Rectal smooth muscle tissue (tissue), 1 donor: ENCODE data around the gene ABCD2.
"Not testable (repeated sequence)": the region's sequence is repeated elsewhere in the genome, so short reads cannot be mapped to it uniquely, and the experiment has no call there.

Experiments
- H3K27ac ChIP-seq: one replicate; pipeline ENCODE4 v1.7.0; 2013; ENCODE audit warnings: low read depth, low read length, inconsistent platforms
- H3K27me3 ChIP-seq: one replicate; pipeline ENCODE4 v1.7.0; 2013; ENCODE audit warnings: low read length; ENCODE audit not compliant: control insufficient read depth, insufficient read depth
- H3K36me3 ChIP-seq: one replicate; pipeline ENCODE4 v1.7.0; 2013; ENCODE audit warnings: low read length; ENCODE audit not compliant: control insufficient read depth, insufficient read depth
- H3K4me1 ChIP-seq: one replicate; pipeline ENCODE4 v1.7.0; 2013; ENCODE audit warnings: low read length; ENCODE audit not compliant: control insufficient read depth, insufficient read depth
- H3K4me3 ChIP-seq: one replicate; pipeline ENCODE4 v1.7.0; 2013; ENCODE audit warnings: low read length
- H3K9ac ChIP-seq: one replicate; pipeline ENCODE4 v1.7.0; 2013; ENCODE audit warnings: low read length

ABCD2 gene

DNA sequence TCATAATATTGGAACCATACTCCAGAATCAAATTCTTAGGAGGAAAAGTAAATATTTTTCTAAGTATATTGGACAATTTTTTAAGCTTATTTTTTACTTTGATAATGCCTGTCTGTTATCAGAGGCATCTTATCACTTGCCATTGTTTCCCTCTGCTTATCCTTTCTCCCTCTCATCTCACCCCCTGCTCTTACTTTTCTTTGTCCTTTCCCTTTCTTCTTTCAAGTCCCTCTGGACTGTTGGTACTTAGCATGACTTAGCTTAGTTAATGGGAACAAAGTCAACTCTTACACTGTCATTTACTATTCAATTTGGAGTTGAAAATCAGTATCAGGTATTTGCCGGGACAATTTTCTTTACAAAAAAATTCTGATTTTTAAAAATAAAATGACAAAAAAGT lies 45.2 kb downstream of the ABCD2 start:
- no peaks in the 10 kb centered on the region for H3K36me3 ChIP-seq
- H3K27me3 ChIP-seq: no peaks in the 10 kb centered on the region
- no peak overlapping the region for H3K27ac ChIP-seq
- no peak overlapping the region for H3K9ac ChIP-seq
- H3K4me1 ChIP-seq: no peaks in the 10 kb centered on the region
- no peak overlapping the region for H3K4me3 ChIP-seq

DNA sequence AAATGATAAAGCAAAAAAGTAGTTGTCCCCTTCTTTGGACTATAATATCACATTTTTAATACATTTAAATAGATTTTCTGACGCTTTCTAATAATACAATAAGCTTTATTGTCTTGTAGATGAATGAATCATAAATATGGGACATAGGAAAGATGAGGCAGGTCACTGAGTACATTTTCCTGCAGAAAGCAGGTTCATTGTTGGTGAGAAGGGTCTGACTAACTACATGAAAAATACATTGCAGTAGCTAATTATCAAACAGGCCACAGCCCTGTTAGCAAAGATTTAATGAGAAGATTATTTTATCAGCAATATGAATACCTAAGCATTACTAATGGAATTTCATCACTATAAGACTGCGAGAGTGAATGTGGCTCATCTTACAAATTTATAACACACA lies 45.6 kb downstream of the ABCD2 start:
- H3K27ac ChIP-seq: no peak overlapping the region
- H3K4me3 ChIP-seq: no peak overlapping the region
- no peaks in the 10 kb centered on the region for H3K27me3 ChIP-seq
- H3K36me3 ChIP-seq: no peaks in the 10 kb centered on the region
- no peak overlapping the region for H3K9ac ChIP-seq
- H3K4me1 ChIP-seq: no peaks in the 10 kb centered on the region

DNA sequence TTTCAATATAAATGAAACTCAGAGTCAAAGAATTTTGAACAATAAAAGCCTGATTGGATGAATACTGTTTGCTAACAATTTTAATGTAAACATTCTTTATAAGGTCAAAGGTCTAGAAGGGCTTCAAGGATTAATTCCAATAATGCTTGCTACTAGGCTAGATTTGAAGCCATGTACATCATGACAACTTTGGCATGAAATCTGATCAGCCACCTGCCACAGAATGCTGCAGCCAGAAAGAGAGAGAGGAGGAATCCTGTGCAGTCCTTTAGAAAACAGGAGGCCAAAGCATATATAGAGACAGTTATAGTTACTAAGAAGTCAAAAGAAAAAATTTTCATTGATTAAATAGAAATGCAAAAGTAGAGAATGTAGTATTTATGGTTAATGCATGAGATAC lies 47.1 kb downstream of the ABCD2 start:
- Histone ChIP-seq H3K36me3 (no peaks in the 10 kb centered on the region), H3K4me3 (no peak overlapping the region), H3K4me1 (no peaks in the 10 kb centered on the region), H3K27me3 (no peaks in the 10 kb centered on the region), H3K9ac (no peak overlapping the region), H3K27ac (no peak overlapping the region)

DNA sequence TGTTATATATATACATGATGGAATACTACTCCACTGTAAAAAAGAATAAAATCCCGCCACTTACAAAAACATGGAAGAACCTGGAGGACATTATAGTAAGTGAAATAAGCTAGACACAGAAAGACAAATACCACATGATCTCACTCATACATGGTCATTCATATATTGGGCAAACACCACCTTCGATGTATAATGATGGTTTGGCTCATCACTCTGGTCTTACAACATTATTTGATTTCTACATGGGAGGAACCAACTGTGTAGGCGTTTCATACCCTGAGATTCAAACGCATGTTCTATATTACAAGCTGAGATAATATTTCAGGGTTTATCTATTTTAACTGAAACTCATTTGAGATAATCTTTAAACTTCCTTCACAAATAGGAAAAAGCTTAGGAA lies 48.3 kb downstream of the ABCD2 start:
- Histone ChIP-seq H3K36me3 (no peaks in the 10 kb centered on the region), H3K27me3 (no peaks in the 10 kb centered on the region), H3K4me1 (no peaks in the 10 kb centered on the region), H3K9ac (no peak overlapping the region), H3K4me3 (no peak overlapping the region), H3K27ac (no peak overlapping the region)

DNA sequence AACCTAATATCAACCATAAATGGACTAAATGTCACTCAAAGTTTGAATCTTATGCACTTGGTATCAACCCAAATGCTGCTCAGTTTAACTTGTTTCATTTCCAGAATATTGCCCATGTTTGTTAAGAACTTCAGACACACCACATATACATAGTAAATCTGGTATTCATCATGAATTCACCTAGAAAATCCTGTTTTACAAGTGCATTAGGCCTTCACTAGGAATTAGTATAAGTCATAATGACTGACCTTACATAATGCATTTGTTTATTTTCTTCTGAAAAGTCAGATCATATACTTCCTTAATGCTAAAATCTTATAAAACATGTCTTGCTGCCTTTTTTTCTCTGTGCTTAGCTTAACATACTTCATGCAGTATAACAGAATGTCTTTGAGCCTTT lies 66.1 kb downstream of the ABCD2 start:
- Histone ChIP-seq H3K9ac (no peak overlapping the region), H3K27ac (no peak overlapping the region), H3K27me3 (no peaks in the 10 kb centered on the region), H3K4me1 (no peaks in the 10 kb centered on the region), H3K4me3 (no peak overlapping the region), H3K36me3 (no peaks in the 10 kb centered on the region)

DNA sequence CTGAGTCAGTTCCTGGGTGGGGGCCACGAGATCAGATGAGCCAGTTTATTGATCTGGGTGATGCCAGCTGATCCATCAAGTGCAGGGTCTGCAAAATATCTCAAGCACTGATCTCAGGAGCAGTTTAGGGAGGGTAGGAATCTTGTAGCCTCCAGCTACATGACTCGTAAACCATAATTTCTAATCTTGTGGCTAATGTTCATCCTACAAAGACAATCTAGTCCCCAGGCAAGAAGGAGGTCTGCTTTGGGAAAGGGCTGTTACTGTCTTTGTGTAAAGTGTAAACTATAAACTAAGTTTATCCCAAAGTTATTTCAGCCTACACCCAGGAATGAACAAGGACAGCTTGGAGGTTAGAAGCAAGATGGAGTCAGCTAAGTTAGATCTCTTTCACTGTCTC lies 75.4 kb downstream of the ABCD2 start:
- not testable (repeated sequence) for H3K4me3 ChIP-seq, H3K9ac ChIP-seq, H3K27ac ChIP-seq, H3K27me3 ChIP-seq, H3K4me1 ChIP-seq, H3K36me3 ChIP-seq

DNA sequence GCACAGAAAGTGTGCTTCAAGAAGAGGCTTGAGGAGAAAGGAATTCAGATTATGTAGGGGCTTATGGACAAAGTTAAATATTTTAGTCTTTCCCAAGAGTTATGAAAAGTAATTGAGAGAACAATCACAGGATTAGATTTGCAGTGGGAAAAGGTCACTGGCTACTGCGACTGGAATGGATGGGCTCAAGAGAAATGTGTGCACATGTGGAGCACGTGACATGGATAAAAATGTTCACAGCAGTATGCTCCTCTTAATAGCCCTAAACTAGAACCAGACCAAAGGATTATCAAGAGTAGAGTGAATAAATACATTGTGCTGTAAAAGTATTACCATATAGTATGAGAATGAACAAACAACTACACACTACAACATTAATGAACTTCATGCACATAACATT lies 78.1 kb downstream of the ABCD2 start:
- Histone ChIP-seq H3K36me3 (no peaks in the 10 kb centered on the region), H3K27ac (no peak overlapping the region), H3K27me3 (no peaks in the 10 kb centered on the region), H3K9ac (no peak overlapping the region), H3K4me3 (no peak overlapping the region), H3K4me1 (no peaks in the 10 kb centered on the region)

DNA sequence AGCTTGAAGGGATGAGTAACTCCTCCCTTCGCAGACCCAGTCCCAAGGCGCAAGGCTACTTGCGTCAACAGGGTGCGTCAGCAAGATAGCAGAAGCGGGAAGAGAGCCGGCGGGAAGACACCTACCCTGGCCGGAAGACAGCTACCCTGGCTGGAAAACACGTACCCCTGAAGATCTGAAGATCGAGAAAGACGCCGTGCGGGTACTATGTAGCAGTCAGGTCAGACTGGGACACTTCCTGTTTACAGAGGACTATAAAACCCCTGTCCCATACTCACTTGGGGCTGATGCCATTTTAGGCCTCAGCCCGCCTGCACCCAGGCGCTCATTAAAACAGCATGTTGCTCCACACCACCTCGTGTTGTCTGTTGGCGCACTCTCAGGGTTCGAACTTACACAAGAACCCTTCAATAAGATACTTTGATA lies 80.9 kb downstream of the ABCD2 start:
- Histone ChIP-seq H3K27ac (no peak overlapping the region), H3K4me1 (no peaks in the 10 kb centered on the region)

DNA sequence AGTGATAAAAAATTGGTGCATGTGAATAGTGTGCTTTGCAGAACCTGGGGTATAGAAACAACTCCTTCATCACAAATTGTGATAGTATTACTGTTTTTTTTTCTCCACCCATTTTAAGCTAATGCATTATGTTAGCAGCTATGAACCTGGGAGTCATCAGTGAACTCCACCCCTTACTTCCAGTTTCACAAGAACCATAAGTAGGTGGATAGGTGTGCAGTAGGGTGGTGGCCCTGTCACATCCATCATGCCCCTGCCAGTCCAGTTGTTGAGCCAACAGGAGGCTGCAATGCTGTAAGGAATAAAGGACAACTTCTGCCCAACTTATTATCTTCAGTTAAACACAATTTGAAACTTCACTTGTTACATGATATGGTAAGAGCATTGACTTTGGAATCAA lies 85.7 kb downstream of the ABCD2 start:
- Histone ChIP-seq H3K4me1 (no peaks in the 10 kb centered on the region), H3K36me3 (no peaks in the 10 kb centered on the region), H3K4me3 (no peak overlapping the region), H3K27ac (no peak overlapping the region), H3K27me3 (no peaks in the 10 kb centered on the region), H3K9ac (no peak overlapping the region)

More for the DNA sequence above, 80.9 kb downstream of the ABCD2 start:
- Histone ChIP-seq H3K9ac (no peak overlapping the region), H3K4me3 (no peak overlapping the region), H3K27me3 (no peaks in the 10 kb centered on the region), H3K36me3 (no peaks in the 10 kb centered on the region)

DNA sequence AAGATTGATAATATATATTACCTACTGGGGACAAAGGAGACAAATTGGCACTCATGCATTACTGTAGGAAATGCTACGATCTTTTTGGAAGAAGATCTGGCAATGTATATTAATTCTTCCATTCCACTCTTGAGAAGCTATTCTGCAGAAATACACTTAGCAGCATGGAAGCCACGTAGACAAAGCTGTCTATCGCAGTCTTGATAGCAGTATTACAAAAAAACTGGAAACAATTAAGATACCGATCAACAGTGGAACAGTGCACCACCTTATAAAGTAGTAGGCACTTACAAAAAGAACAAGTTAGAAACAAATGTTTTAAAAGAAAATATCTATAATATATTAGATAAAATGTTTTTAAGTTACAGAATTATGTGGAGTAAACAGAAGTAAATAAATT lies 87.2 kb downstream of the ABCD2 start:
- H3K27ac ChIP-seq: no peak overlapping the region
- no peaks in the 10 kb centered on the region for H3K27me3 ChIP-seq
- H3K36me3 ChIP-seq: no peaks in the 10 kb centered on the region

DNA sequence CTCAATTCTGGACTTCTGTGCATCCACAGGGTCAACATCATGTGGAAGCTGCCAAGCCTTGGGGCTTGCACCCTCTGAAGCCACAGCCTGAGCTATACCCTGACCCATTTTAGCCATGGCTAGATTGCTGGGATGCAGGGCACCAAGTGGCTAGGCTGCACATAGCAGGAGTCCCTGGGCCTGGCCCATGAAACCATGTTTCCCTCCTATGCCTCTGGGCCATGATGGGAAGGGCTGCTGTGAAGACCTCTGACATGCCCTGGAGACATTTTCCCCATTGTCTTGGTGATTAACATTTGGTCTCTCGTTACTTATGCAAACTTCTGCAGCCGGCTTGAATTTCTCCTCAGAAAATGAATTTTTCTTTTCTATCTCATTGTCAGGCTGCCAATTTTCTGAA lies 92.6 kb downstream of the ABCD2 start:
- Histone ChIP-seq H3K4me3 (no peak overlapping the region), H3K9ac (no peak overlapping the region), H3K36me3 (no peaks in the 10 kb centered on the region), H3K27me3 (no peaks in the 10 kb centered on the region), H3K27ac (no peak overlapping the region), H3K4me1 (no peaks in the 10 kb centered on the region)

More for the DNA sequence above, 87.2 kb downstream of the ABCD2 start:
- no peak overlapping the region for H3K9ac ChIP-seq
- H3K4me1 ChIP-seq: no peaks in the 10 kb centered on the region
- H3K4me3 ChIP-seq: no peak overlapping the region

DNA sequence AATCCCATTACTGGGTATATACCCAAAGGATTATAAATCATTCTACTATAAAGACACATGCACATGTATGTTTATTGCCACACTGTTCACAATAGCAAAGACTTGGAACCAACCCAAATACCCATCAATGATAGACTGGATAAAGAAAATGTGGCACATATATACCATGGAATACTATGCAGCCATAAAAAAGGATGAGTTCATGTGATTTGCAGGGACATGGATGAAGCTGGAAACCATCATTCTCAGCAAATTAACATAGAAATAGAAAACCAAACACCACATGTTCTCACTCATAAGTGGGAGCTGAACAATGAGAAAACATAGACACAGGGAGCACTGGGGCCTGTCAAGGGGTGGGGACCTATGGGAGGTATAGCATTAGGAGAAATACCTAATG lies 97.4 kb downstream of the ABCD2 start:
- H3K9ac ChIP-seq, H3K27me3 ChIP-seq, H3K27ac ChIP-seq: not testable (repeated sequence)

DNA sequence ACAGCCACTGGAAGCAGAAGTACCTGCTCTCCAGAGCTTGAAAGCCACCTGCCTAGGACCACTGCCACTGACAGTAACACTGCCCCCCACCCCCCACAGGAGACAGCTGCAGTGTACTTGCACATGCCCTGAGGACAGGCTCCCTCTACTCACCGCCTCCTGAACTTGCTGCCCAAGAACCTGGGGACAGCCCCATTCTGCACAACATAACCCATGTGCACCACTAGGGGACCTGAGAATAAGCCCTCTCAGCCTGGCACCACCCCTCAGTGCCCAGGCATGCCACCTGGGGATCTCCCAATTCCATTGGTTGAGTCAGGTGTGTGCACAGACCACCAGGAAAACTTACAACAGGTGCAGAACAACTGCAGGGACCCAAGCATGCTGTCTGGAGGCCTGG lies 109.6 kb downstream of the ABCD2 start:
- no peaks in the 10 kb centered on the region for H3K36me3 ChIP-seq
- H3K27ac ChIP-seq: no peak overlapping the region
- H3K27me3 ChIP-seq: no peaks in the 10 kb centered on the region
- H3K4me1 ChIP-seq: no peaks in the 10 kb centered on the region
- H3K4me3 ChIP-seq: no peak overlapping the region
- no peak overlapping the region for H3K9ac ChIP-seq

More for the DNA sequence above, 97.4 kb downstream of the ABCD2 start:
- H3K36me3 ChIP-seq, H3K4me1 ChIP-seq, H3K4me3 ChIP-seq: not testable (repeated sequence)

DNA sequence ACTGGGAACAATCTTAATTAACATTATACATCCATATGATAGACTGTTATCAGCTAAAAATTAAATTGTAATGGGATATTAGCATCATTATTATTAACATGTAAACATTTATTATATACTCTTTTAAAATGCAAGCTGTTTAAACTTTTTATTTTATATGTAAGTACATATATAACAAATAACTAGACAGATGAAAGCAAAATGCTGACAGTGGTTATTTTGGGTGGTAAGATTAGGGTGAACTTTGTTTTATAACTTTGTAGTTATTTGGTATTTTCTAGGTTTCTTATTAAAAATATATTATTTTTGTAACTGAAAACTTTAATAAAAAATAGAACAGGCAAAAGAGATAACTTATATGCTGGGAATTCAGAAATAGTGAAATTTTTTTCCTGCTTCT lies 114.0 kb downstream of the ABCD2 start:
- H3K27ac ChIP-seq: no peak overlapping the region
- no peaks in the 10 kb centered on the region for H3K27me3 ChIP-seq
- H3K4me3 ChIP-seq: no peak overlapping the region
- no peaks in the 10 kb centered on the region for H3K36me3 ChIP-seq
- no peaks in the 10 kb centered on the region for H3K4me1 ChIP-seq
- no peak overlapping the region for H3K9ac ChIP-seq
